Activated CD4-positive, CD25-positive, alpha-beta regulatory T cell treated with anti-CD3 and anti-CD28 coated beads, Interleukin-2, amount 50 U/mL, for 24 hours (primary cell): ENCODE results near the gene C11orf68.

Experiments used
- ATAC-seq, 2 donors: fragments of 150-1000 bp; cut with Tn5 transposase; one replicate each; pipeline ENCODE4 v1.10.0; 2021; ENCODE audit warnings: mild to moderate bottlenecking in 1 of 2, moderate library complexity in 1 of 2

The C11orf68 gene

GRCh38 chr11:65870307-65870658, 48.6 kb downstream of the C11orf68 start:
- no peak for ATAC-seq

GRCh38 chr11:65869643-65870306, 49.1 kb downstream of the C11orf68 start:
- ATAC-seq, result no peak

GRCh38 chr11:65868907-65869306, 50.0 kb downstream of the C11orf68 start:
- no peak for ATAC-seq

- ATAC-seq, result peak; percentile 24 to 32
Measured at GRCh38 chr11:65868076-65868667, 50.7 kb downstream of the C11orf68 start.

GRCh38 chr11:65867284-65868071, 51.4 kb downstream of the C11orf68 start:
- no peak for ATAC-seq
